IPS-NIHi7 (cell line): ENCODE measurements around the gene KXD1.
"Not testable (repeated sequence)": the region's sequence is repeated elsewhere in the genome, so short reads cannot be mapped to it uniquely, and the experiment has no call there.

ENCODE experiments used
- DNase-seq: peaks from one replicate; pipeline ENCODE4 v3.0.0; 2012; ENCODE audit warnings: mixed read lengths; ENCODE audit errors: extremely low spot score

Gene KXD1

DNA sequence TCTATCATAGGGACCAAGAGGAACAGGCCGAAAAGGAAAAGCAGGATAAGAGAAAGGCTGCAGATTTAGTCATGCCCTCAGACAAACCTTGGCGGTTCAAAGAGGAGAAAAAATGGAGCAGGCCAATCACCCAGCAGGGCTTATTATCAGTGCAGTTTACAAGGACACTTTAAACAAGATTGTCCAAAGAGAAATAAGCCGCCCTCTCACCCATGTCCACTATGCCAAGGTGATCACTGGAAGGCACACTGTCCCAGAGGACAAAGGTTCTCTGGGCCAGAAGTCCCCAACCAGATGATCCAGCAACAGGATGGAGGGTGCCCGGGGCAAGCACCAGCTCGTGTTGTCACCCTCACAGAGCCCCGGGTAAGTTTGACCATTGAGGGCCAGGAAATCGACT is 22.6 kb downstream of the KXD1 start:
- no peak for DNase-seq

DNA sequence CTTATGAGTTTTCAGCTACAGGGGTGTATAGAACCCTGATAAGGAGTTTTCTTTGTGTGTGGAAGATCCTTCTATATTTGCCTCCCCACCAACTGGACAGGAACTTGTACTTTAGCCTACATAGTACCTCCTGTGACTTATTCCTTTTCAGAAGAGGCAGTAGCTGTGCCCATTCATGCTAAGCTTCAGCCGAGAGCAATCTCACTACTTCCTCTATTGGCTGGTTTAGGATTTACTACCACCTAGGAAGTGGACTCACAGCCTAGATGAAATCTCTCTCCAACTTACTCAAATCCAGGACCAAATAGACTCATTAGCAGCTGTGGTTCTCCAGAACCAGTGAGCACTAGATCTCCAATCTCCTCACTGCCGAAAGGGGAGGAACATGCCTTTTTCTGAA is 28.6 kb downstream of the KXD1 start:
- DNase-seq = no peak

DNA sequence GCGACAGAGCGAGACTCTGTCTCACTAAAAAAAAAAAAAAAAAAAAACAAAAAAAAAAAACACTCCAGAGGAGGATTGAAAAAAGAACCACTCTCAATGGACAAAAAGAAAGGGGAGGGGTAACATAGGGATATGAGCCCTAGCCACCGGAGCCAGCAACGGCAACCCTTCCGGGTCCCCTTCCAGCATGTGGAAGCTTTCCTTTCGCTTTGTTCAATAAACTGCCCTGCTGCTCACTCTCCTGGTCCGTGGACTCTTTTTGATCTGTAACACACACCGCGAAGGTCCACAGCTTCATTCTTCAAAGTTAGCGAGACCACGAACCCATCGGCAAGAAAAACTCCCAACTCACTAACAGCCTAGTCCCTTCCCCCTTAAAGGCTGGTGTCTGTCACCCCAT is 29.9 kb downstream of the KXD1 start:
- no peak for DNase-seq

DNA sequence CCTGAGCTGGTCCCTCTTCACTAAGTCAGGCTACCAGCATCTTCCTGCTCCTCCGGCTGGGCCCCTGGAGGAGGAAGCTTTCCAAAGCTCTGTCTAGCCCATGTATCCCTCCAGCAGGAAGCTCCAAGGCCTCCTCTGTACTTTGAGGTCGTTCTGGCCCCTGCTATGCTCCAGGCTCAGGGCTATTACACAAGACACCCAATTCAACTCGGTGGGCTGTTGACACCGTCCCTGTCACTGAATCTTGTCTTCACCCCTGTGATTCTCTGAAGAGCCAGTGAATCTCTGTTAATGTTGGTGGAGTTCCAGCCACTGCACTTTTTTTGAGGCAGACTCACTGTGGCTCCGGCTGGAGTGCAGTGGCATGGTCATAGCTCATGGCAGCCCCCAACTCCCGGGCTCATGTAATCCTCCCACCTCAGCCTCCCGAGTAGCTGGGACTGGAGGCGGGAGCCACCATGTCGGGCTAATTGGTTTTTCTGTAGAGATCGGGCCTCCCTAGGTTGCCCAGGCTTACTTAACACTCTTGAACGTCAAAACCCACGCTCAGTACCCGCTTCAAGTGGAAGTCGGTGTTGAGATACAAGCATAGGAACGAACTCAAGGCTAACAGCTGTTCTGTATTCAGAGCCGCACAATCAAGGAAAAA is 30.4 kb downstream of the KXD1 start:
- DNase-seq = no peak

DNA sequence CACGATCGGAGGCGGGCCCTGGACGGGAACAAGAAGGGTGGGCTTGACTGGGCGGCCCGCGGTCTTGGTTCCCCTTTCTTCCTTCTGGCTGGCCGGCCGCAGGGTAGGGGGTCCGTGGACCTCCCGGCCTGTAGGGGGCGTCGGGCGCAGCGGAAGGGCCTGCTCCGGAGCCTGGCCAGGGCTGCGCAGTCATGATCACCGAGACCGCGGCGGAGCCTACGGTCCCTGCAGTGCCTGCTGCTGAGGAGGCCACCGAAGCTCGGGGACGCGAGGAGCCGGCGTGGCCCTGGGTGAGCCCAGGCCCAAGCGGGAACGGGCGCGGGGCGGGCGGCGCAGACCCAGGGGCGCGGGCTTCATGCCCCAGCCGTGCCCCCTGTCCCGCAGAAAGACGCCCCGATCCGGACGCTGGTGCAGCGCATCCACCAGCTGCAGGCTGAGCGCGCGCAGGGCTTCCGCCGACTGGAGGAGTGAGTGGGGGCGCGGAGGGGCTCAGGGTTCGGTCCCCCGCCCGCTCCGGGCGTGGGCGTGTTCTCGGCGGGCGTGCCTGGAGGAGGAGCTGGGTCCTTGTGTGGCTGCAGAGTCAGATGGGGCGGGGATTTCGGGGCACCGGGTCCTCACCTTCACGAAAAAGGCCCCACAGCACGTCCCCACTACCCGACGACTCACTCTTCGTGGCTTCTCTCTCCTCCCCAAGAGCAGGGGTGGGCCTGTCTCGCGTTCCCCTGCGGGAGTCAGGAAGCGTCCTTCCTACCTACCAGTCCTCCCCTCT is 31.1 kb downstream of the KXD1 start, which contains the start of gene REX1BD:
Gene REX1BD (plus strand): TSS at position 188 of the 769 bp plus-strand sequence. CDS start 4 bp downstream, at position 192.
- peak; percentile 78 for DNase-seq

DNA sequence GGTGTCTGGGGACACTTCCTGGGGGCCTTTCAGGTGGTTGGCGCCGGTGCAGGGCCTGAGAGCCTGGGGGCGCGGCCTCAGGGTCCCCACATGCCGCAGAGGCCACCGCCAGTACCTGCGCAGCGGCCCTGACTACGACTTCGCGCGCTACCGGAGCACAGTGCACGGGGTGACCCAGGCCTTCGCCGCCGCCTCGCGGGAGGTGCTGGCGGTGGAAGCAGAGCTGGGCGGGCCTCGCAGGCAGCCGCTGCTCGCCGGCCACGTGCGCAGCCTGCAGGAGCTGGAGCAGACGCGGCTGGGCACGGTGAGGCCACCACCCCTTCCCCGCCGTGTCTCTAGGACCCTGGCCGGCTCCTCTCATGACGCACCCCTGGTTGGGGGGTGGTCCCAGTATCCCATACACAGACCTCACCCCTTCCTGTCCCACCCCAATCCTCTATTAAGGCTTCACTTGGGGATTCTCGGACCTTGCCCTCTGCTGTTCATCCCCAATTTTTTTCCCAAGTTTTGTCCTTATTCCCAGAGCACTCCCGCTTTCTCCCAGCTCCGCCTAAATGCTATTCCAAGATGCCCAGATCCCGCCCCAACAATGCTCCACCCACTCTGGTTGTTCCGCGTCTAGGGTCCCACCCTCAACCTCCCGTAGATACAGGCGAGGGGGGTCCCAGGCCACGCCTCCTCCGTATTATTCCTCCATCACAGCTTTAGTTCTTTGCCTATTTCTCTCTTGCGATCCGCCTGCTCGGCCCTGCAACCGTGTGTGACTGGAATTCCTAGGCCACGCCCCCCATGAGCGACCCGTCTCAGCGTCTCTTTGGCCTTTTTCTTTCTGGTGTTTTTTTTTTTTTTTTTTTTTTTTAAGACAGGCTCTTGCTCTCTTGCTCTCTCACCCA is 32.0 kb downstream of the KXD1 start:
- peak; percentile 72 for DNase-seq

DNA sequence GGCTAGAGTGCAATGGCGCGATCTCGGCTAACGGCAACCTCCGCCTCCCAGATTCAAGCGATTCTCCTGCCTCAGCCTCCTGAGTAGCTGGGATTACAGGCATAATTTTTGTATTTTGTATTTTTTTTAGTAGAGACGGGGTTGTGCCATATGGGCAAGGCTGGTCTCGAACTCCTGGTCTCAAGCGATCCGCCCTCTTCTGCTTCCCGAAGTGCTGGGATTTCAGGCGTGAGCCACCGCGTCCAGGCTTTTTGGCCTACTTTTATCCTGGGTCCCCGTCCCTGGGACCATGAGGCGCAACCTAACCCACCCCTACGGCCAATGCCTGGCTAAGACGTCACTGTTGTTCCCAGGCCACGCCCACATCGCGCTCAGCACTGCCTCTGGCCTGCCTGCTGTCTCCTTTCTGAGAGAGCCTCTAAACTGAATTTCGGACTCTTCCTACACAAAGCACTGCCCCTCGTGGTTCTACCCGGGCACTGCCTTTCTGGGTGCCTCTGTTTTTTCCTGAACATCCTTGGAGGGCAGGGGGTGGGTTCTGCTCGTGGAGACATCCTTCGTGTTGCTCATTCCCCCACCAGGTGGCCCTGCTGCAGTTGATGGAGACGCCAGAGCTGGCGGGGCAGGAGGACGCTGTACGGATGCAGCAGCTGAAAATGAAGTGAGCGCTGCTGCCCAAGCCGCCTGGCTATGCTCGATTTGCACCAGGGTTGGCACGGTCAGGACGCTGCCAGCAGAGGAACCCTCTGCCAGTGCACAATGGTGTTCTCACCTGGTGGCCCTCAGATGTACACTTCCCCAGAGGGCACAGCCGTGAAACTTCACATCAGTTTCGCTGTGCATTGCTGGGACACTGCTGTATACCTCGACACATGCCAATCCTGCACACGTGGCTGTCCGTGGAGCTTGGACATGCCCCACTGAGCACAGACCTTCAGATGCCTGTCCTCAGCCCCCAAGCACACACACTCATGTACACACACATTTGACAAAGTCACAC is 32.9 kb downstream of the KXD1 start:
- DNase-seq = peak; percentile 88

DNA sequence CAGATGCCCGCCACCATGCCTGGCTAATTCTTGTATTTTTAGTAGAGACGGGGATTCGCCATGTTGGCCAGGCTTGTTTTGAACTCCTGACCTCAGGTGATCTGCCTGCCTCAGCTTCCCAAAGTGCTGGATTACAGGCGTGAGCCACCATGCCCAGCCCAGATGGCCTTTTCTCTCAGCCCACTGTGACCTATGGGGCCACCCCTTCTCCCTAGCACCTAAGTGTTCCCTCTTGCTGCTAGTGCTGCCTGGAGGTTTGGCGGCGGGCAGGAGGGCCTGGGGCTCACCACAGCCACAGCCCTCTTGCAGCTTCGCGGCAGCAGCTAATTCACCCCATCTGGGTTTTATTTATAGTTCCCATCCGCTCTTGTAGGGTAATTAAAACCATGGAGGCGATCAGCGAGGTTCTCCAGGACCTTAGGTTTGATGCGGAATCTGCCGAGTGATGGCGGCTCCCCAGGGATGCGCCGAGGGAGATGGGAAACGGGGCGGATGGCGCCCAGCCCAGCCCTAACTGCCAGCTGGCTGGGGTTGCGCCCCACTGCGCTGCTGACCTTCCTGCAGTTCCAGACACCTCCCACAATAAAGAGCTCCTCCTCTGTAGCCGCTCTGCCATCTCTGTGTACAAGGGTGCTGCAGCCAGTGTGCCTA is 34.2 kb downstream of the KXD1 start:
- DNase-seq = no peak

DNA sequence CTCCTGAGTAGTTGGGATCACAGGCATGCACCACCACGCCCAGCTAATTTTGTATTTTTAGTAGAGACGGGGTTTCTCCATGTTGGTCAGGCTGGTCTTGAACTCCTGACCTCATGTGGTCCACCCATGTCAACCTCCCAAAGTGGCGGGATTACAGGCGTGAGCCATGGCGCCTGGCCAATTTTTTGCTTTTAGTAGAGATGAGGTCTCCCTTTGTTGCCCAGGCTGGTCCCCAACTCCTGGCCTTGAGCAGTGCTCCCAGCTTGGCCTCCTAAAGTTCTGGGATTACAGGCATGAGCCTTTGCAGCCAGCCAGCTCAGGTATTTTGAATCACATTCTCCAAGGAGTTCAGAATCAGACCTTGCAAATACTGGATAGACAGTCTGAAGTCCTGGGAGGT is 35.1 kb downstream of the KXD1 start:
- not testable (repeated sequence) for DNase-seq

DNA sequence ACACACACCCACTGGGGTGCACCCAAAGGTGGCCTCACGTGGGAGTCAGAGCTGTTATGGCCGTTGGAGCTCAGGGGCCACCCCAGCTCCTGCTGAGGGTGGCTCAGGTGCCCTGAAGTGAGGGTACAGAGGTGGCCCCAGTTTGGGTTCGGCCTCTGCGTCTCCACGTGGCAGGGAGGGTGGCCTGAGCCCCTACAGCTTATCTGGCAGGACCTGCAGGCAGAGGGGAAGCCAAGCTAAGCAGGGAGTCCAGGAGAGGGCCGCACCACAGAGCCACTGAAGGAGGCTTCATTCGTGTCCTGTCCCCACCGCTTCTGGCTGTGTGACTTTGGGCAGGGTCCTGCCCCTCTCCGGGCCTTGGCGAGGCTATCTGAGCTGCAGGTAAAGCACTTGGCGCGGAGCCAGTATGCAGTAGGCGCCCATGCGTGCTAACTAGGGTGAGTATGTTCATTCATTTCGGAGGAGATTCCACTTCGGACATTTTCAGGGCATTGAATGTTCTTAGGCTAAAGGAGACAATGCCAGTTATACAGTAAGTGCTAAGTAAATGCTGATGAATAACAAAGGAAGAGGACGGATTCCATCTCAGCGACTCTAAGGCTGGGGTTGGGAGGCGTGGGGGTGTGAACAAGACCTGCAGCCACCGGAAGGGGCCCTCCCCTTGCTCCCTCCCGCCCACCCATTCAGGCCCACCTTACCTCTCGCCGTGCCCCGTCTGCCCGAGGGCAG is 35.9 kb downstream of the KXD1 start:
- peak; percentile 56 for DNase-seq

DNA sequence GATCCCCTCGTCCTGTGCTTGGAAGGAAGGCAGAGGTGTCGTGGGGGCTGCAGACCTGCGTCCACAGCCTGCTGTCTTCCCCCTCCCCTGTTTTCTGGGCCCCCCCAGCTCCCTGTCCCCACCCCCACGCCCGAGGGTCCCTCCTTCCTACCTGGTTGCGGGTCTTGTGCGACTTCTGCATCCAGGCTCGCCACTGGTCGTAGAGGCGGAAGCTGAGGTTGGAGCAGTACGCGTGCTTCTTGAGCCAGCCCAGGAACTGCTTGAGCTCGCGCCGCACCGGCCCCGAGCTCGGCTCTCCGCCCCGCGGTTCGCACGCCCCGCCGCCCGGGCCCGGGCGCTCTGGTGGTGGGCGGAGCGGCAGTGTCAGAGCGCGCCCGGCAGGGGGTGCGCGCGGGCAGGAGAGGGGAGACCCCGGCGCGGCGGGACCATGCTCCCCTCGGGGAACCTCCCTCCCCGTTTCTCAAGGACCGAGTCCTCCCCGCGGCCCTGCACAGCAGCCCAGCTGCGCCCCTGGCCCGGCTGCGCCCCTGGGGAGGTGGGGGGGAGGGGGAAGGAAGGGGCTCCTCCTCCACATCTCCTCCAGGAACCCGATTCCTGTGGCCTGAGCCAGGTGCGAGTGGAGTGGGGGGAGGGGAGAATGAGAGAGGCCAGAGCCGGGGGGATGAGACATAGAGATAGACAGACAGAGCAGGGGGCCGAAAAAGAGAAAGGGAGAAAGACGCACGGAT is 36.6 kb downstream of the KXD1 start:
- DNase-seq = peak; percentile 86

DNA sequence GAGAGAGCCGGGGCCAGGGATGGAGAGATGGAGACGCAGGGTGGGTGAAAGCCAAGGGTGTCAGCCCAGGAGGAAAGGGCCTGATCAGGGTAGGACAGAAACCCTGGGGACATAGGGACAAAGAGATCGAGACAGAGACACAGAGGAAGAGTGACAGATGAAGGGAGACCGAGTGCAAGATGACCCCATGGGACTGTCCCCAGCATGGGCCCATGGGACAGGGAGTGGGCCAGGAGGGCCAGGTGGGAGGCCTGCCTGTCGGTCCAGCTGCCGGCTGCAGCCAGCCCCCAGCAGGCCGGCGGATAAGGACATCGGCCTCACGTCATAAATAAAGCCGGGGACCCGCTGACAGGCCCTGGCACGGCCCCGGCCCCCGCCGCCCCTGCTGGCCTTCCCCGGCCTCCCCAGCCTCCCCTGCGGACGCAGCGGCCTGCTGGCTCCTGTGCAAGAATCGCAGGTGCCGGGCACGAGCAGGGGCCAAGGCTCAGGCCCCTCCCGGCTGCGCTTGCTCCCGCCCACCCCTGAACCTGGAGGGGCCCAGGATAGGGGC is 37.2 kb downstream of the KXD1 start:
- no peak for DNase-seq

DNA sequence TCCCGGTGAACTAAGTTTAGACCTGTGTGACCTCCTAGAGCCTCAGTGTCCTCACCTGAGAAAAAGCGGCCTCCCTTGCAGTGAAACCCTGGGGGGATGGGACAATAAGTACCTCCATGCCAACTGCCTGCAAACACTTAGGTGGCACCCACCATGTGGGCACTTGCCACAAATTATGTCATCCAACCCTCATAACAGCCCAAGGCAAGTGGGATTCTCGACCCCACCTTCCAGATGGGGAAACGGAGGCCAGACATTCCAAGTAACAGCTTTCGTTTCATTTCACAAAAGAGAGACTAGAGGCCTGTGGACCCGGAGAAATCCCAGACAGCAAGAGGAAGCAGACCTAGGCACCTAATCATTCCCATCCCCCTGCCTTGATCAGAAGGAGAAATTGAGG is 37.8 kb downstream of the KXD1 start:
- no peak for DNase-seq

DNA sequence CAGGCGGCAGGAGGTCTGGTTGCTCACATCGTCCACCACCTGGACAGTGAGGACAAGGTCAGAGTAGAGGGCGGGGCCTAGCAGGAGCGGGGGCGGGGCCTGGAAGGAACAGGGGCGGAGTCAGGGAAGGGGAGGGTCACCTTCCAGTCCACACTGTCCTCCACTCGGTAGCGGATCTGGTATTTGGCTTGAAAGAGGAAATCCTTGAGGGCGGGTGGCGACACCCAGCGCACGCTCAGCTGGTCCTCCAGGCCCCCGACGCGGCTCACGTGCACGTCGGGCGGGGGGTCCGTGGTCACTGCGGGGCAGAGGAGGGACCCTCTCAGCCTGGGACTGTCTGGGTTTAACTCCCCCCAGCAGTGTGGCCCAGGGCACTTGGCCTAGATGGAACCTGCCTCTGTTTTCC is 39.1 kb downstream of the KXD1 start:
- DNase-seq = peak; percentile 80

DNA sequence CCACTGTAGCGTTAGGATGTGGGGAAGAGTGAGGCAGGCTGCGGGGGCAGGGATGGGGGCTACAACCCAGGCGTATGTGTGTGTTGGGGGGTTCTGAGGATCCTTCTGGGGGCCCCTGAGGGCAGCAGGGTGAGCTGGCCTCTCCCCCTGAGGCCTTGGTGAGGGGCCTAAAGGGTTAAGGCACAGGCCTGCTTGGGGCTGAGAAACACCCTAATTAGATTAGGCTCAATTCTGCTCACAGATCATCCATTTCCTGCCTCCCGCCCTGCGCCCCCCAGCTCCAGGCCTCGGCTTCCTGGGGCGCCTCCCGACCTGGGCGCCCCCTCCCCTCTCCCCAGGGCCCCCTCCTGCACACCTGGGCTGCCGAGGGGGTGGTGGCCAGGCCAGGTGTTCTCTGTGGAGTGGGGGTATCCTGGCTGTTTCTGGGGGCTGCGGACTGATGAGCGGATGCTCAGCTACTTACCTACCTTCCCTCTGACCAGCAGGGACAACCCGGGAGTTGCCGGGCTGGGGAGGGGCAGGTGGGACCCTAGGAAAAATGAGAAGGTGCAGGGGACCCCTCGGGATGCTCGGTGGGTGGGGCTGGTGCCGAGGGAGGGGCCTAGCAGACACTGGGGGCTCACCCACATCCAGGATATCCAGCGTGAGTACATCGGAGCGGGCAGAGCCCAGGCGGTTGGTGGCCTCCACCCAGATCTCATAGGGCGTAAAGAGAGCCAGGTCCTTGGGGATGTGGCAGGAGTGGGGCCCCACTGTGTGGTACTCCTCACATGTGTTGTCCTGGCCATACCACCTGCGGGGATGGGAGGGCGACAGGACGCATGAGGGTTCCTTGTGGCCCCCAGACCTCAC is 40.4 kb downstream of the KXD1 start:
- no peak for DNase-seq

DNA sequence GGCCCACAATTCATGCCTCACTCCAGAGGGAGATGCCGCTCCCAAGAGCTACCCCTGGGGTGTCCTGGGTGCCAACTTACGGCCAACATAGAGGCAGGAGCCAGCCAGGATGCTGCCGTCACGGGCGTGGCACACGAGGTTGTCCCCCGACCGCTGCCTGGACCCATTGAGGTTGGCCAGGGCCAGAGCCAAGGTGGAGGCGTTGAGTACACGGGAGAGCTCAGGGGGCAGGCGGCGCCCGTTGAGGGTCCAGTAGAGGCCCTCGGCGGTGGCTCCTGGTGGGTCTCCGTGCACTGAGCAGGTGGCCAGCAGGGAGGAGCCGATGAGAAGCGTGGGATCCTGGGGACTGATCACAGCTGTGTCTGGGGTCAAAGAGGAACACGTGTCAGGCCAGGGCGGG is 41.8 kb downstream of the KXD1 start:
- DNase-seq = no peak

DNA sequence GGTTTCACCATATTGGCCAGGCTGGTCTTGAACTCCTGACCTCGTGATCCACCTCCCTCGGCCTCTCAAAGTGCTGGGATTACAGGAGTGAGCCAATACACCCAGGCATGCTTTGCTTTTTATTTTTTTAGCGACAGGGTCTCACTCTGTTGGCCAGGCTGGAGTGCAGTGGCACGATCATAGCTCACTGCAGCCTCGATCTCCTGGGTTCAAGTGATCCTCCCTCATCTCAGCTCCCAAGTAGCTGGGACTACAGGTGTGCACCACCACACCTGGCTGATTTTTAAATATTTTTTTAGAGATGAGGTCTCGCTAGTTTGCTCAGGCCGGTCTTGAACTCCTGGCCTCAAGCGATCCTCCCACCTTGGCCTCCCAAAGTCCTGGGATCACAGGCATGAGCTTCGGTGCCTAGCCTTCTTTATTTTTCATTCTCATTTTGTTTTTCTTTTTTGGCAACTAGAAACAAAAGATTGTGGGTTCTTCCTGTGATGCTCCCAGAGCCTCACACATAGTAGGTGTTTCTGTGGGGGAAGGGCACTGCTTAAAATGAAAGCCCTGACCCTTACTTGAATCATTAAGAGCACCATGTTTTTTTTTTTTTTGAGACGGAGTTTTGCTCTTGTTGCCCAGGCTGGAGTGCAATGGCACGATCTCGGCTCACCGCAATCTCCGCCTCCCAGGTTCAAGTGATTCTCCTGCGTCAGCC is 43.2 kb downstream of the KXD1 start:
- DNase-seq = not testable (repeated sequence)
